Measurements from ENCODE around the gene LSM3. TPM values are rescaled to one million over a fixed set of nuclear protein-coding genes. Genes with fewer than 3 reads are reported as not detected.

The LSM3 gene
- total and polyA plus RNA-seq, 9 donors, result 7.9 to 18.6 (median 10.8) TPM

GRCh38 chr3:14138109-14138877, 40.3 kb upstream of the LSM3 start:
- Histone ChIP-seq H3K36me3 (no peaks in the 10 kb centered on the region), H3K4me1 (ENCODE audit: insufficient read depth) (peaks cover 3% of the 10 kb centered on the region), H3K9me3 (no peaks in the 10 kb centered on the region), H3K27ac (no peak overlapping the region), H3K4me3 (no peak overlapping the region), H3K27me3 (no peaks in the 10 kb centered on the region)
- no peak for DNase-seq
- TF ChIP-seq POLR2A (IDR thresholded peaks at IDR 0.05) (no peak), CTCF (IDR thresholded peaks at IDR 0.05) (no peak), EP300 (IDR thresholded peaks at IDR 0.05) (no peak)
- intact Hi-C loops (cut with DNase I), result no loop called here
- WGBS, 3 donors, result 81 to 83% (median 81%) methylated on average over 16 of the region's 16 CpGs

- 79 to 87% (median 82%) methylated on average over 14 of the region's 14 CpGs for WGBS, 3 donors
- Histone ChIP-seq H3K9me3 (no peaks in the 10 kb centered on the region), H3K4me1 (ENCODE audit: insufficient read depth) (peaks cover 5% of the 10 kb centered on the region), H3K27ac (no peak overlapping the region), H3K36me3 (no peaks in the 10 kb centered on the region), H3K4me3 (no peak overlapping the region), H3K27me3 (no peaks in the 10 kb centered on the region)
- TF ChIP-seq POLR2A (IDR thresholded peaks at IDR 0.05) (no peak), EP300 (IDR thresholded peaks at IDR 0.05) (no peak), CTCF (IDR thresholded peaks at IDR 0.05) (no peak)
- intact Hi-C loops (cut with DNase I), result no loop called here
- no peak for DNase-seq
These were observed 39.5 kb upstream of the LSM3 start for GRCh38 chr3:14138878-14139655.

- no peak for TF ChIP-seq CTCF (IDR thresholded peaks at IDR 0.05)
These were observed 38.8 kb upstream of the LSM3 start for GRCh38 chr3:14139771-14140170.

GRCh38 chr3:14140668-14141067, 37.9 kb upstream of the LSM3 start:
- Histone ChIP-seq H3K9me3 (no peaks in the 10 kb centered on the region), H3K27ac (no peak overlapping the region), H3K27me3 (no peaks in the 10 kb centered on the region), H3K4me3 (no peak overlapping the region), H3K4me1 (ENCODE audit: insufficient read depth) (peaks cover 10% of the 10 kb centered on the region), H3K36me3 (no peaks in the 10 kb centered on the region)
- intact Hi-C loops (cut with DNase I), result loop anchor here in 1 of 4 donors (2.0 kb wide), 1 partner anchor 14 kb away; no protein-coding TSS in a partner anchor
- 67 to 77% (median 72%) methylated on average over 2 of the region's 2 CpGs for WGBS, 3 donors
- no peak for DNase-seq
- TF ChIP-seq CTCF (IDR thresholded peaks at IDR 0.05) (no peak), EP300 (IDR thresholded peaks at IDR 0.05) (no peak), POLR2A (IDR thresholded peaks at IDR 0.05) (no peak)

More at GRCh38 chr3:14139771-14140170, 38.8 kb upstream of the LSM3 start:
- Histone ChIP-seq H3K4me1 (ENCODE audit: insufficient read depth) (peaks cover 9% of the 10 kb centered on the region), H3K27ac (no peak overlapping the region), H3K27me3 (no peaks in the 10 kb centered on the region), H3K9me3 (no peaks in the 10 kb centered on the region), H3K4me3 (no peak overlapping the region), H3K36me3 (no peaks in the 10 kb centered on the region)
- 75 to 83% (median 78%) methylated on average over 5 of the region's 5 CpGs for WGBS, 3 donors
- intact Hi-C loops (cut with DNase I), result loop anchor here in 1 of 4 donors (2.0 kb wide), 1 partner anchor 13 kb away; no protein-coding TSS in a partner anchor
- DNase-seq, result no peak

All from ovary (tissue), 9 donors.